Measurements from ENCODE around the gene IQGAP1. TPM values are rescaled to one million over a fixed set of nuclear protein-coding genes. Genes with fewer than 3 reads are reported as not detected.

IQGAP1 gene
- total and polyA plus RNA-seq, 2 donors (not counting 1 experiment from before 2014, with no cell fraction given): 222 to 270 TPM

- H3K4me2 ChIP-seq (ENCODE audit: extremely low read depth, insufficient read depth, low read length): peak within 1 kb of the TSS; percentile 84
- peak within 1 kb of the TSS; percentile 67 to 85 (median 78) for H3K4me3 ChIP-seq (replicated peaks in 1 of 4; ENCODE audit: control extremely low read depth in 1 of 4, insufficient read depth in 1 of 4, low read depth in 3 of 4, low read length in 4 of 4)
- TF ChIP-seq CTCF (conservative IDR thresholded peaks at IDR 0.05 in 1 of 2, IDR thresholded peaks at IDR 0.05 in 1 of 2; ENCODE audit: low read depth in 1 of 2, low read length in 2 of 2) (no peak), EZH2 (IDR thresholded peaks at IDR 0.05; ENCODE audit: low read length, missing control alignments) (no peak)
- H3K27me3 ChIP-seq (ENCODE audit: control insufficient read depth, insufficient read depth, low read length): no peaks in the 10 kb centered on the region
- DNase-seq (ENCODE audit: low read depth in 2 of 2): peak; percentile 89 to 96
- H3K79me2 ChIP-seq (ENCODE audit: control insufficient read depth, insufficient read depth, low read length): no peaks in the 10 kb centered on the region
- no peaks in the 10 kb centered on the region for H4K20me1 ChIP-seq (ENCODE audit: control insufficient read depth, extremely low read depth, insufficient read depth, low read length)
- H3K36me3 ChIP-seq (ENCODE audit: control insufficient read depth, insufficient read depth, low read length): no peaks in the 10 kb centered on the region
- H2AFZ ChIP-seq (ENCODE audit: low read length): peak within 1 kb of the TSS; percentile 96
- H3K9ac ChIP-seq (ENCODE audit: insufficient read depth, low read length): peak within 1 kb of the TSS; percentile 63
- H3K9me3 ChIP-seq (ENCODE audit: control insufficient read depth, insufficient read depth, low read depth, low read length): no peaks in the 10 kb centered on the region
- H3K27ac ChIP-seq (ENCODE audit: insufficient read depth, low read length): peak within 1 kb of the TSS; percentile 30
- no peaks in the 10 kb centered on the region for H3K4me1 ChIP-seq (ENCODE audit: control insufficient read depth, extremely low read depth, insufficient read depth, low read length)
These were observed 35.7 kb upstream of the IQGAP1 start, which contains the start of gene ZNF774 for GRCh38 chr15:90352107-90352893. Gene ZNF774 (plus strand): TSS chr15:90352284. CDS start chr15:90354661, 2,377 bp downstream.

GRCh38 chr15:90354986-90355385 lies 33.1 kb upstream of the IQGAP1 start:
- no peaks in the 10 kb centered on the region for H3K9me3 ChIP-seq (ENCODE audit: control insufficient read depth, insufficient read depth, low read depth, low read length)
- no peak overlapping the region for H3K9ac ChIP-seq (ENCODE audit: insufficient read depth, low read length)
- H3K36me3 ChIP-seq (ENCODE audit: control insufficient read depth, insufficient read depth, low read length): no peaks in the 10 kb centered on the region
- no peaks in the 10 kb centered on the region for H3K27me3 ChIP-seq (ENCODE audit: control insufficient read depth, insufficient read depth, low read length)
- no peak overlapping the region for H3K4me3 ChIP-seq (replicated peaks in 1 of 4; ENCODE audit: control extremely low read depth in 1 of 4, insufficient read depth in 1 of 4, low read depth in 3 of 4, low read length in 4 of 4)
- H3K4me1 ChIP-seq (ENCODE audit: control insufficient read depth, extremely low read depth, insufficient read depth, low read length): no peaks in the 10 kb centered on the region
- TF ChIP-seq CTCF (conservative IDR thresholded peaks at IDR 0.05 in 1 of 2, IDR thresholded peaks at IDR 0.05 in 1 of 2; ENCODE audit: low read depth in 1 of 2, low read length in 2 of 2) (no peak), EZH2 (IDR thresholded peaks at IDR 0.05; ENCODE audit: low read length, missing control alignments) (no peak)
- H4K20me1 ChIP-seq (ENCODE audit: control insufficient read depth, extremely low read depth, insufficient read depth, low read length): no peaks in the 10 kb centered on the region
- H3K79me2 ChIP-seq (ENCODE audit: control insufficient read depth, insufficient read depth, low read length): no peaks in the 10 kb centered on the region
- H3K27ac ChIP-seq (ENCODE audit: insufficient read depth, low read length): no peak overlapping the region
- no peak for DNase-seq (ENCODE audit: low read depth in 2 of 2)
- H3K4me2 ChIP-seq (ENCODE audit: extremely low read depth, insufficient read depth, low read length): no peak overlapping the region
- H2AFZ ChIP-seq (ENCODE audit: low read length): no peak overlapping the region

GRCh38 chr15:90358124-90359033 lies 29.7 kb upstream of the IQGAP1 start:
- Histone ChIP-seq H3K9me3 (ENCODE audit: control insufficient read depth, insufficient read depth, low read depth, low read length) (no peaks in the 10 kb centered on the region), H3K4me3 (replicated peaks in 1 of 4; ENCODE audit: control extremely low read depth in 1 of 4, insufficient read depth in 1 of 4, low read depth in 3 of 4, low read length in 4 of 4) (no peak overlapping the region), H3K4me2 (ENCODE audit: extremely low read depth, insufficient read depth, low read length) (no peak overlapping the region), H3K79me2 (ENCODE audit: control insufficient read depth, insufficient read depth, low read length) (no peaks in the 10 kb centered on the region), H3K27ac (ENCODE audit: insufficient read depth, low read length) (no peak overlapping the region), H3K36me3 (ENCODE audit: control insufficient read depth, insufficient read depth, low read length) (no peaks in the 10 kb centered on the region), H3K9ac (ENCODE audit: insufficient read depth, low read length) (no peak overlapping the region), H2AFZ (ENCODE audit: low read length) (no peak overlapping the region), H4K20me1 (ENCODE audit: control insufficient read depth, extremely low read depth, insufficient read depth, low read length) (no peaks in the 10 kb centered on the region), H3K27me3 (ENCODE audit: control insufficient read depth, insufficient read depth, low read length) (no peaks in the 10 kb centered on the region), H3K4me1 (ENCODE audit: control insufficient read depth, extremely low read depth, insufficient read depth, low read length) (peaks cover 10% of the 10 kb centered on the region)
- no peak for TF ChIP-seq EZH2 (IDR thresholded peaks at IDR 0.05; ENCODE audit: low read length, missing control alignments)
- no peak for TF ChIP-seq CTCF (conservative IDR thresholded peaks at IDR 0.05 in 1 of 2, IDR thresholded peaks at IDR 0.05 in 1 of 2; ENCODE audit: low read depth in 1 of 2, low read length in 2 of 2)
- DNase-seq (ENCODE audit: low read depth in 2 of 2): peak; percentile 34 to 79
